IPS-NIHi7 (cell line): ENCODE data around the gene HOXC12.

Experiments used
- DNase-seq: peaks from one replicate; pipeline ENCODE4 v3.0.0; 2012; ENCODE audit warnings: mixed read lengths; ENCODE audit errors: extremely low spot score

Gene HOXC12

GRCh38 chr12:53956251-53956887 is 1.7 kb downstream of the HOXC12 start:
- no peak for DNase-seq

GRCh38 chr12:53956914-53957536 is 2.3 kb downstream of the HOXC12 start:
- no peak for DNase-seq

- no peak for DNase-seq
Measured at GRCh38 chr12:53958128-53958527, 3.4 kb downstream of the HOXC12 start.

GRCh38 chr12:53959314-53959713 is 4.6 kb downstream of the HOXC12 start:
- DNase-seq, result no peak

- no peak for DNase-seq
Measured at GRCh38 chr12:53960187-53961024, 5.7 kb downstream of the HOXC12 start.

- DNase-seq, result no peak
Measured at GRCh38 chr12:53961025-53961761, 6.5 kb downstream of the HOXC12 start.

- DNase-seq, result no peak
Measured at GRCh38 chr12:53963005-53963404, 8.3 kb downstream of the HOXC12 start.

GRCh38 chr12:53963434-53964314 is 9.0 kb downstream of the HOXC12 start:
- no peak for DNase-seq

- no peak for DNase-seq
Measured at GRCh38 chr12:53964315-53964713, 9.6 kb downstream of the HOXC12 start.

- no peak for DNase-seq
Measured at GRCh38 chr12:53965281-53966084, 10.8 kb downstream of the HOXC12 start.

- DNase-seq, result no peak
Measured at GRCh38 chr12:53966085-53966384, 11.3 kb downstream of the HOXC12 start.

GRCh38 chr12:53966385-53967133 is 11.9 kb downstream of the HOXC12 start:
- DNase-seq, result no peak

GRCh38 chr12:53967421-53967925 is 12.8 kb downstream of the HOXC12 start:
- no peak for DNase-seq

- no peak for DNase-seq
Measured at GRCh38 chr12:53968214-53969127, 13.8 kb downstream of the HOXC12 start.

GRCh38 chr12:53969588-53970259 is 15.0 kb downstream of the HOXC12 start:
- no peak for DNase-seq

- no peak for DNase-seq
Measured at GRCh38 chr12:53970451-53970850, 15.7 kb downstream of the HOXC12 start.

GRCh38 chr12:53971129-53971528 is 16.4 kb downstream of the HOXC12 start:
- DNase-seq, result no peak

- no peak for DNase-seq
Measured at GRCh38 chr12:53971686-53972085, 17.0 kb downstream of the HOXC12 start.
